Pancreas (tissue), 10 donors: ENCODE data around the gene ARF1. TPM values are rescaled to one million over a fixed set of nuclear protein-coding genes. Genes with fewer than 3 reads are reported as not detected.
A peak's percentile ranks its signal among the peaks of the same experiment; 100 is the strongest.

Experiments used
- ATAC-seq, 4 donors: fragments of 200-7000 bp; cut with Tn5 transposase; one replicate each; pipeline versions ENCODE4 v1.8.0 to v1.9.1; 2020; ENCODE audit warnings: mild to moderate bottlenecking in 4 of 4, moderate library complexity in 4 of 4
- DNase-seq, 6 donors: peaks; one replicate each; pipeline ENCODE4 v3.0.0-alpha.2; 2020
- FAIRE-seq: peaks from 2 replicates; lab custom pipeline; 2012; peaks lifted over from hg19 to GRCh38; lab: Jason Lieb, UNC
- H3K27ac ChIP-seq, 4 donors: fragments of 200-600 bp; sonication (generic); 1 replicate in 3 of 4; 2 replicates in 1 of 4; pipeline versions ENCODE4 v1.5.0 to v1.8.0; 2020
- H3K27me3 ChIP-seq, 4 donors: fragments of 200-600 bp; one replicate each; pipeline ENCODE4 v1.8.0; 2021
- H3K36me3 ChIP-seq, 3 donors: fragments of 200-600 bp; sonication (generic) in 1 of 3; one replicate each; pipeline versions ENCODE4 v1.5.0 to v1.8.0; 2020 to 2021
- H3K4me1 ChIP-seq, 3 donors: fragments of 200-600 bp; one replicate each; pipeline ENCODE4 v1.8.0; 2021
- H3K4me3 ChIP-seq, 4 donors: fragments of 200-600 bp; sonication (generic) in 2 of 4; one replicate each; pipeline versions ENCODE4 v1.5.0 to v1.8.0; 2020 to 2021
- H3K9me3 ChIP-seq, 4 donors: fragments of 200-600 bp; one replicate each; pipeline ENCODE4 v1.8.0; 2021
- CTCF ChIP-seq, 4 donors: fragments of 200-600 bp; sonication (generic) in 3 of 4; IDR thresholded peaks; one replicate each; pipeline versions ENCODE4 v1.5.0 to v1.8.0; 2021; ENCODE audit warnings: antibody characterized with exemption in 4 of 4
- WGBS, 2 donors: extraction: QIAGEN DNeasy Blood & Tissue Kit; methylation state at CpG; one replicate each; pipeline ENCODE4 v1.1.7; 2013; 5-methylcytosine and 5-hydroxymethylcytosine counted together
- intact Hi-C, 3 donors: fragments of 100-400 bp; cut with DNase I; formaldehyde crosslinking; loops; one replicate each; pipeline versions ENCODE4 v1.11.1 to v1.14.2; 2022
- polyA plus RNA-seq, 2 donors: library from polyadenylated mRNA; stranded (reverse); fragments of 200-250 nt; gene quantifications; one replicate each; pipeline ENCODE4 v1.2.3, GENCODE V29; 2013
- total RNA-seq, 6 donors: library from RNA; stranded (reverse); fragmentation: NEBNext Ultra II Directional in 4 of 6; extraction: Animal tissue kit (Norgen Biotek cat#: 25700) in 4 of 6; gene quantifications; one replicate each; pipeline versions ENCODE4 v1.2.1 to v1.2.4, GENCODE V29; 2021 to 2023
- donor health status: healthy with polysubstance abuse.
- donor health status: DM: no; HTN: no; CAD: no; lungs with moderate emphysema.
- donor health status: DM: no; HTN: no; CAD: no.
- donor health status: control.
- donor health status: control.
- donor health status: Bipolar disorder and iron deficiency.
- donor health status: DM: yes; HTN: yes; CAD: no.
- donor health status: DM: no; HTN: no; CAD: no.
- donor health status: DM: no; HTN: no; CAD: no.
- donor health status: DM: yes; HTN: yes; CAD: no.

Gene ARF1
- total and polyA plus RNA-seq, 8 donors: 160 to 251 (median 205) TPM

GRCh38 chr1:228112617-228113016, 30.1 kb downstream of the ARF1 start:
- H3K27ac ChIP-seq: no peak overlapping the region
- no peaks in the 10 kb centered on the region for H3K36me3 ChIP-seq
- intact Hi-C loops: no loop called here
- TF ChIP-seq CTCF (IDR thresholded peaks at IDR 0.05): no peak
- no peaks in the 10 kb centered on the region for H3K27me3 ChIP-seq
- 75 to 77% methylated on average over 1 of the region's 1 CpG for WGBS, 2 donors
- FAIRE-seq (no peak), DNase-seq (no peak), ATAC-seq (no peak)
- H3K9me3 ChIP-seq: no peaks in the 10 kb centered on the region
- no peak overlapping the region for H3K4me3 ChIP-seq
- H3K4me1 ChIP-seq: peaks cover 5 to 9% (median 7%) of the 10 kb centered on the region in 3 donors

- DNase-seq (no peak), FAIRE-seq (no peak), ATAC-seq (peak in 1 of 4 donors; percentile 61)
- Histone ChIP-seq H3K27me3 (no peaks in the 10 kb centered on the region), H3K36me3 (no peaks in the 10 kb centered on the region), H3K4me1 (peaks cover 0 to 5% (median 2%) of the 10 kb centered on the region in 3 donors), H3K27ac (no peak overlapping the region), H3K4me3 (no peak overlapping the region), H3K9me3 (no peaks in the 10 kb centered on the region)
- intact Hi-C loops: no loop called here
- no peak for TF ChIP-seq CTCF (IDR thresholded peaks at IDR 0.05)
- 23 to 39% methylated on average over 3 of the region's 3 CpGs for WGBS, 2 donors
Measured at GRCh38 chr1:228114827-228115226, 32.3 kb downstream of the ARF1 start.

- Histone ChIP-seq H3K9me3 (no peaks in the 10 kb centered on the region), H3K4me1 (no peaks in the 10 kb centered on the region), H3K27ac (no peak overlapping the region), H3K27me3 (no peaks in the 10 kb centered on the region), H3K4me3 (no peak overlapping the region), H3K36me3 (no peaks in the 10 kb centered on the region)
- ATAC-seq (no peak), DNase-seq (no peak), FAIRE-seq (peak; percentile 32)
- WGBS, 2 donors: 96 to 98% methylated on average over 4 of the region's 4 CpGs
- no peak for TF ChIP-seq CTCF (IDR thresholded peaks at IDR 0.05)
- intact Hi-C loops: no loop called here
Measured at GRCh38 chr1:228117335-228117734, 34.8 kb downstream of the ARF1 start.

GRCh38 chr1:228118040-228118439, 35.5 kb downstream of the ARF1 start:
- FAIRE-seq (no peak), DNase-seq (no peak), ATAC-seq (no peak)
- Histone ChIP-seq H3K27ac (no peak overlapping the region), H3K9me3 (no peaks in the 10 kb centered on the region), H3K4me1 (no peaks in the 10 kb centered on the region), H3K27me3 (no peaks in the 10 kb centered on the region), H3K36me3 (no peaks in the 10 kb centered on the region), H3K4me3 (no peak overlapping the region)
- TF ChIP-seq CTCF (IDR thresholded peaks at IDR 0.05): no peak
- 89 to 96% methylated on average over 2 of the region's 2 CpGs for WGBS, 2 donors
- intact Hi-C loops: no loop called here

GRCh38 chr1:228120351-228120750, 37.8 kb downstream of the ARF1 start:
- Histone ChIP-seq H3K27me3 (no peaks in the 10 kb centered on the region), H3K27ac (no peak overlapping the region), H3K36me3 (no peaks in the 10 kb centered on the region), H3K4me1 (no peaks in the 10 kb centered on the region), H3K4me3 (no peak overlapping the region), H3K9me3 (no peaks in the 10 kb centered on the region)
- intact Hi-C loops: no loop called here
- WGBS, 2 donors: 74 to 78% methylated on average over 1 of the region's 1 CpG
- TF ChIP-seq CTCF (IDR thresholded peaks at IDR 0.05): no peak
- DNase-seq (no peak), ATAC-seq (no peak), FAIRE-seq (no peak)
